H1 (cell line): ENCODE measurements around the gene KCND3. TPM values are rescaled to one million over a fixed set of nuclear protein-coding genes. Genes with fewer than 3 reads are reported as not detected.

Experiments used
- CBX8 ChIP-seq: fragments of 300-800, 300-1000 bp; sonication (generic); IDR thresholded peaks from 2 replicates; pipeline ENCODE4 v1.7.1; 2016; ENCODE audit warnings: low read depth, low read length, borderline replicate concordance
- CREB1 ChIP-seq: IDR thresholded peaks from 2 replicates; pipeline ENCODE4 v1.6.1; 2012; ENCODE audit warnings: inconsistent platforms
- JUND ChIP-seq: IDR thresholded peaks from 2 replicates; pipeline ENCODE4 v1.6.1; 2011; ENCODE audit warnings: mild to moderate bottlenecking, improper control_type of control experiment, low read length
- KDM5A ChIP-seq: fragments of 200-600 bp; IDR thresholded peaks from 2 replicates; pipeline ENCODE4 v1.7.1; 2012; ENCODE audit warnings: mild to moderate bottlenecking, low read length, inconsistent platforms, mixed read lengths
- POU5F1 ChIP-seq: IDR thresholded peaks from 2 replicates; pipeline ENCODE4 v1.6.1; 2011; ENCODE audit warnings: low read depth, mild to moderate bottlenecking, low read length, moderate library complexity
- RNF2 ChIP-seq: fragments of 200-900, 300-1000 bp; sonication (generic); IDR thresholded peaks from 2 replicates; pipeline ENCODE4 v1.7.1; 2016; ENCODE audit warnings: borderline replicate concordance, low read depth, mild to moderate bottlenecking, antibody characterized with exemption, low read length; ENCODE audit not compliant: poor library complexity, severe bottlenecking; ENCODE audit errors: missing control alignments
- SIRT6 ChIP-seq: IDR thresholded peaks from one replicate; pipeline ENCODE4 v1.7.1; 2012; ENCODE audit warnings: low read length, inconsistent platforms
- SP4 ChIP-seq: IDR thresholded peaks from 2 replicates; pipeline ENCODE4 v1.6.1; 2012; ENCODE audit warnings: low read length, inconsistent platforms
- polyA plus RNA-seq, 7 experiments: library from polyadenylated mRNA; depleted of rRNA in 3 of 7; stranded (reverse) in 5 of 7; unstranded in 2 of 7; fragments of >200 nt in 5 of 7; fragments of 200-250 nt in 2 of 7; gene quantifications; 1 replicate in 5 of 7; 2 replicates in 1 of 7; 4 replicates in 1 of 7; pipeline versions ENCODE4 v1.2.1 to v1.2.3, GENCODE V29; 2011 to 2013; ENCODE audit warnings: missing spikeins in 2 of 7, mixed read lengths in 2 of 7
- total RNA-seq: library from RNA; stranded (reverse); fragmentation: NEBNext Ultra II Directional; extraction: Animal tissue kit (Norgen Biotek cat#: 25700); gene quantifications from 2 replicates; pipeline ENCODE4 v1.2.1, GENCODE V29; 2021

Gene KCND3
- total and polyA plus RNA-seq, 2 of the 8 experiments (the other 6 are each of a cell fraction or from before 2014, with no cell fraction given), result 0.14 to 0.48 TPM

GRCh38 chr1:111911061-111911460, 78.4 kb downstream of the KCND3 start (continued):
- TF ChIP-seq KDM5A (no peak), SIRT6 (no peak), CREB1 (no peak), RNF2 (no peak), JUND (no peak), POU5F1 (no peak), CBX8 (no peak), SP4 (no peak)
